IPS-NIHi7 (cell line): ENCODE measurements around the gene ICAM3.
"Not testable (repeated sequence)": the region's sequence is repeated elsewhere in the genome, so short reads cannot be mapped to it uniquely, and the experiment has no call there.

Source experiments
- DNase-seq: peaks from one replicate; pipeline ENCODE4 v3.0.0; 2012; ENCODE audit warnings: mixed read lengths; ENCODE audit errors: extremely low spot score

Gene ICAM3, protein sequence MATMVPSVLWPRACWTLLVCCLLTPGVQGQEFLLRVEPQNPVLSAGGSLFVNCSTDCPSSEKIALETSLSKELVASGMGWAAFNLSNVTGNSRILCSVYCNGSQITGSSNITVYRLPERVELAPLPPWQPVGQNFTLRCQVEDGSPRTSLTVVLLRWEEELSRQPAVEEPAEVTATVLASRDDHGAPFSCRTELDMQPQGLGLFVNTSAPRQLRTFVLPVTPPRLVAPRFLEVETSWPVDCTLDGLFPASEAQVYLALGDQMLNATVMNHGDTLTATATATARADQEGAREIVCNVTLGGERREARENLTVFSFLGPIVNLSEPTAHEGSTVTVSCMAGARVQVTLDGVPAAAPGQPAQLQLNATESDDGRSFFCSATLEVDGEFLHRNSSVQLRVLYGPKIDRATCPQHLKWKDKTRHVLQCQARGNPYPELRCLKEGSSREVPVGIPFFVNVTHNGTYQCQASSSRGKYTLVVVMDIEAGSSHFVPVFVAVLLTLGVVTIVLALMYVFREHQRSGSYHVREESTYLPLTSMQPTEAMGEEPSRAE

DNA sequence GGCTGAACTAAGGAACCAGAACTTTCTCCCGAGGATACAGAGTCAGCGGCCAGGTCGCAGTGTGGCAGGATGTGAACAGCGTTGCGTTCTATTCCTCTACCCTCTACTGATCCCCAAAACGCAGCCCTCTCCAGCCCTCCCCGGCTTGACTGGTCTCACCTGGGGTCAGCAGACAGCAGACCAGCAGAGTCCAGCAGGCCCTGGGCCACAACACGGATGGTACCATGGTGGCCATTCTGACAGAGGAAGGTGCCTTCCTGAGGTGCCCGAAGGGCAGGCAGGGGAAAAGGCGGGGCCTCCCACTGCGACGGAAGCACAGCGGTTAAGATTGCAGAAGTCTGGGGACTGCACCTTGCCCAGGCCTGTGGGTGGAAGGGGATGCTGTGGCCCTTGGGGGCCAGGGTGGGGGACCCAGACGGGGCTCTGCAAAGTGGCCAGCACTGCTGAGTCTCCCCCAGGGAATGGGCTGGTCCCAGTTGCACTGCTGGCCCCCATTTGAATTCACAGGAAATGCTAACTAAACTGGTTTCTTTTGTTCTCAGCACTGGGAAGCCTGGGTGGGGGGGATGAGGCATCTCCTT, at the start of gene ICAM3:
TSS of gene ICAM3 (minus strand) at position 245 of the 581 bp plus-strand sequence. CDS start at position 235, 10 bp downstream.
- DNase-seq = no peak

DNA sequence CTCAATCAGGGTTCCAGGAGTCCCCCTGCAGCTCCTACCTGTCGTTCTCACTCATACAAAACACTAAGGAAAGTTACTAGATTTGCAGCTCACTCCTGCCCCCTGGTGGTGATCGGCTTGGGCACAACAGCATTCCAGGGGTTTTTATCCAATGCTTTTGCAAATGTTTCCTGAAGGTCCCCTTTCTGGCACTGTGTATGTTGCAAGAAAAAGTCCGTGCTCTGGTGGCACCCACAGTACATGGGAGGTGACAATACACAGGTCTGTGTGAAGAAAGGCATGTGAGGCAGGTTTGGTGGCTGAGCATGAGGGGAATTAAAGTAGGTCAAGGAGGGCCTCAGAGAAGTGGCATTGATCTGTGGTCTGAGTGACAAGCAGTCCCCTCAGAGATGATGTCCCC, 49.5 kb upstream of the ICAM3 start:
- DNase-seq = peak; percentile 71

DNA sequence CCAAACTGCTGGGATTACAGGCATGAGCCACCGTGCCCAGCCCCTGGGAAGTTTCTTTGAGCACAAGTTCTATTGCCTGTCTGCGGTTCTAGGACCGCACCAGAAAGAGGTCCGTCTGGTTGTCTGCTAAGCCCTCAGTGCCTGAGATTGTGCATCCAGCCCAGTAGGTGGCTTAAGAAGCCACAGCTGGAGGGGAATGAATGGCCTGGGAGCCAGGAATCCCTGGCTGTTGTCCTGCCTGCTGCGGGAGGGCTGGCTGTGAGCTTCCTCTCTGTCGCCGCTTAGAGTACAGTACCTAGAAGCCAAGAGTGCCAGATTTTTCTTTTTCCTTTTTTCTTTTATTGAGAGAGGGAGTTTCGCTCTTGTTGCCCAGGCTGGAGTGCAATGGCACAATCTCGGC, 45.2 kb upstream of the ICAM3 start:
- DNase-seq = no peak

DNA sequence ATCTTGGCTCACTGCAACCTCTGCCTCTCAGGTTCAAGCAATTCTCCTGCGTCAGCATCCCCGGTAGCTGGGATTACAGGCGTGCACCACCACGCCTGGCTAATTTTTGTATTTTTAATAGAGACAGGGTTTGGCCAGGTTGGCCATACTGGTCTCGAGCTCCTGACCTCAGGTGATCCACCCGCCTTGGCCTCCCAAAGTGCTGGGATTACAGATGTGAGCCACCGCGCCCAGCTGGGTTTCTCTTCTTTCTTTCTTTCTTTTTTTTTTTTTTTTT, 43.7 kb upstream of the ICAM3 start:
- not testable (repeated sequence) for DNase-seq

DNA sequence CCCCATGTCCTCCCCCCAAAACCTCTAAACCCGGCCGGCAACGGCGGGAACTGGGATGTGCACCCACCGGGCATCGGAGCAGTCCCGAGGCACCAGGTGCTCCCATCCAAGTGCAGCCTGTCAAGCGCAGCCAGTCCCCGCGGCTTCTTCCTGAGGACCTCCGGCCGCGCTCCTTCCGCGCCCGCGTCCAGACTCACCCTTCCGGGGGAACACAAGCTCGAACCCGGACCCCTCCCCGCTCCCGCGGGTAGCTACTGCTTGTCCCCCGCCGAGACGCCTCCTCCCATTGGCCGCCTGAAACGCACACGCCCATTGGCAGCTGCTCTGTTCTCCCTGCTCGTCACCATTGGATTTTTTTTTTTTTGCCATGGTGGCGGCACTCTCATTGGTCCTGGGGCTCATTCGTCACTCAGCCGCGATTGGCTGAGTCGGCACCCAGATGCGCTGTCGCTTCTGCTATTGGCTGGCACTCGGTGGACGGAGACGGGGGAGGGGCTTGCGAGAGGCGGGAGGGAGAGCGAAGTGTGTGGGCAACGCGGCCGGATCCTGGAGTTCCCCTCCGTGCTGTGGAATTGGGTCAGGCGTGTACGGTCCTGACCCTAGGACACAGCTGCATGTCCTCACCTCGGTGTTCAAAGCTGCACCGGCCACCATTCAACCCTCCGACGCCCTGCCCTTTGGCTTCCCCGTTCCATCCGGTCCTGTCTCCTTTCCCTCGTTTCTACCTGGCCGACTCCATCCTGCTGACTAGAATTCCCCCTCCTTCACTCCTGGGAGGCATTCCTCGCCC, 41.1 kb upstream of the ICAM3 start, which contains the start of gene TYK2:
TSS of gene TYK2 (minus strand) at position 260 of the 790 bp plus-strand sequence. CDS start 2,166 bp downstream, outside the sequence.
- peak; percentile 100 for DNase-seq

DNA sequence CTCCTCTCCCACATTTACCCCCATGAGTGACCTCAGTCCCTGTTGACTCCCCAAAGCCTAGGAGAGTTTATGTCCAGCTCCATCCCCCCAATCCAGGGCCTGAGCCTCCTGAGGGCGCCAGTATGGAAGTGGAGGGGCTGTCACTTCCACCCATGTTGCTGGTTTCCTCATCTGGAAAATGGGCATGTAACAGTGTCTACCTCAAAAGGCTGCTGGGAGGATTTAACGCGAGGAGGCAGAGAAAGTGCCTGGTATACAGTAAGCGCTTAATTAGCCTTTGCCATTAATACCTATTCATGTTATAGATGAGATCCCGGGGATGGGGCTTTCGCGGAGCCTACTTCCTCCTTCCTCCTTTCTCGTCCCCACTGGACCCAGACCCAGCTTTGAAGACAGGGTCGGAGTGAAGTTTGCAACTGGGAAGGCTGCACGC, 40.5 kb upstream of the ICAM3 start:
- no peak for DNase-seq

DNA sequence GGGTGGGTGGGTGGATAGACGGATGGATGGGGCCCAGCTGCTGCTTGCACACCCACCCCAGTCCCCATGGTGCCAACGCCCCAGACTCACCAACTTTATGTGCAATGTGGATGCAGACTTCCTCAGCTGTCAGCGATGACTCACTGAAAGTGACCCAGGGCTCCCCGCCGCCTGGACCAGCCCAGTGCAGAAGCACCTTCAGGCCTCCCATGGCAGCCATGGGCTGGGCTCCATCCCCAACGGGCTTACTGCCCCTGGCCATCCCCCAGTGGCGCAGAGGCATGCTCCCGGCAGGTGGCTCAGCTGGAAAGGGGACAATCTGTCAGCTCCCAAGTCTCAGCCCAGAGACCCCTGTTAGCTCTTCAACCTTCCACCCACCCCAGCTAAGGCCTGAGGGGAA, 38.7 kb upstream of the ICAM3 start:
- no peak for DNase-seq

DNA sequence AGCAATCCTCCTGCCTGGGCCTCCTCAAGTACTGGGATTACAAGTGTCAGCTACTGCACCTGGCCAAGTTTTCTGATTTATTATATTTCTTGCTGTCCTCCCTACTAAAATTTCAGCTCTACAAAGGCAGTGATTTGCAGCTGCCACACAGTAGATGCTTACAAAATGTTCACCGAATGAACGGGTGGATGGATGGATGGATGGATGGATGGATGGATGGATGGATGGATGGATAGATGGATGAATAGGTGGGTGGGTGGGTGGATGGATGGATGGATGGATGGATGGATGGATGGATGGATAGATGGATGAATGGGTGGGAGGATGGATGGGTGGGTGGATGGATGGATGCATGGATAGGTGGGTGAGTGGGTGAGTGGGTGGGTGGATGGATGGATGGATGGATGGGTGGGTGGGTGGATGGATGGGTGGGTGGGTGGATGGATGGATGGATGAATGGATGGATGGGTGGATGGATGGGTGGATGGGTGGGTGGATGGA, 37.8 kb upstream of the ICAM3 start:
- DNase-seq = not testable (repeated sequence)

DNA sequence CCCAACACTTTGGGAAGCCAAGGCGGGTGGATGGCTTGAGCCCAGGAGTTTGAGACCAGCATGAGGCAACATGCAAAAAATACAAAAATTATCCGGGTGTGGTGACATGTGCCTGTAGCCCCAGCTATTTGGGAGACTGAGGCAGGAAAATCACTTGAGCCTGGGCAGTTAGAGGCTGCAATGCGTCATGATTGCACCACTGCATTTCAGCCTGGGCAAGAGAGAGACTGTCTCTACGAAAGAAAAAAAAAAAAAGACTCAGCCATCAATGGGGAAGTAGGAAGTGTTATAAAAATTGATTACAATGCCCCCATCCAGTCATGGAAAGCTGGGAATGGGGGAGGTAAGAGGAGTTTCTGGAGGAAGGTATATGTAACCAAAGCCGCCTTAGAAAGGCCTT, 35.5 kb upstream of the ICAM3 start:
- DNase-seq = no peak

DNA sequence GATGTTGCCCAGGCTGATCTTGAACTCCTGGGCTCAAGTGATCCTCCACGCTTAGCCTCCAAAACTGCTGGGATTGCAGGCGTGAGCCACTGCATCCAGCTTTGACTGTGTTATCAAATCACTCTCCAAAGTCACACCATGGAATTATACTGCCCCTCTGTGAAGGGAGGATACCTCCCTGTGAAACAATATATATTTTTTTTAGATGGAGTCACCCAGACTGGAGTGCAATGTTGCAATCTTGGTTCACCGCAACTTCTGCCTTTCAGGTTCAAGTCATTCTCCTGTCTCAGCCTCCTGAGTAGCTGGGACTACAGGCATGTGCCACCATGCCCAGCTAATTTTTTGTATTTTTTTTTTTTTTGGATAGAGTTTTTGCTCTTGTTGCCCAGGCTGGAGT, 33.3 kb upstream of the ICAM3 start:
- DNase-seq = no peak

DNA sequence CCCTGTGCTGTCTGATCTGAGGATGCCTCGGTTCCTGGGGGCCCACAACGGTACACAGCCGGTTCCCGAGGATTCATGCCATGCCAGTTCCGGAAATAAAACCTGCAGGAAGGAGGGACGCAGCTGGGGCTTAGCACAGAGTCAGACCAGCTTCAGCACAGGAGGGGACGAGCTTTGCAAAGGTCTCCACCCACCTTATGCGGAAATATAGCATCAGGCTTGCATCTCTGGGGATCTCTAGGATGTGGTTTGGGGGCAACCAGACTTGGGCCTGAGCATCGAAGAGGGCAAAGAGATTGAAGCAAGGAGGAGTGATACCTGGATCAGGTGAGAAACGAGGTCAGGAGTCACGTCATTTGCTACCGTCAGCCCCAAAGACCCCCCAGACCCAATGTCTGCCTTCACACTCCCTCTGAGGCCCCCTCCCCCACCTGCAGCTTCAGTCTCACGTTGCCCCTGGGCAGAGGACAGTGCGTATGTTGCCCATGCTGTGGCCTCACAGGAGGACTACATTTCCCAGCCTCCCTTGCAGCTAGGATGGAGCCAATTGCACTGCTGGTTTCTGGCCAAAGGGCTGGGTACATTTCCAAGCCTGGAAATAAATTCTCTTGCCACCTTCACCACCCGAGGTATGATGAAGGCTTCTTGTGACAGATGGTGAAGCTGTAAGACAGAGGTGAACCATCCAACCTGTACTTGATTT, 28.8 kb upstream of the ICAM3 start:
- no peak for DNase-seq

DNA sequence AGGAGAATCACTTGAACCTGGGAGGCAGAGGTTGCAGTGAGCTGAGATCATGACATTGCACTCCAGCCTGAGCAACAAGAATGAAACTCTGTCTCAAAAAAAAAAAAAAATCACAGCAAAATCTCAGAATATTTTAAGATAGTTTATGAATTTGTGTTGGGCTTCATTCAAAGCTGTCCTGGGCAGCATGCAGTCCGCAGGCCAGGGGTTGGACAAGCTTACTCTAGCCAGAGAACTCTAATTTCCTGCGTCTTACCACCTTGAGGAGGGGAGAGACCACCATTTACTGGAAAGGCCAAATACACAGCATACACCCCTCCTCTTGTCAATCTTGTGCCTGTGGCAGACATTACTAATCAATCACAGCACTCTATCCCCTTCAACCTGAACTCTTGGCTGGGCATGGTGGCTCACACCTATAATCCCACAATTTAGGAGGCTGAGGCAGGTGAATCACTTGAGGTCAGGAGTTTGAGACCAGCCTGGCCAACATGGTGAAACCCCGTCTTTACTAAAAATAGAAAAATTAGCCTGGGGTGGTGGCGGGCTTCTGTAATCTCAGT, 27.6 kb upstream of the ICAM3 start:
- DNase-seq = not testable (repeated sequence)

DNA sequence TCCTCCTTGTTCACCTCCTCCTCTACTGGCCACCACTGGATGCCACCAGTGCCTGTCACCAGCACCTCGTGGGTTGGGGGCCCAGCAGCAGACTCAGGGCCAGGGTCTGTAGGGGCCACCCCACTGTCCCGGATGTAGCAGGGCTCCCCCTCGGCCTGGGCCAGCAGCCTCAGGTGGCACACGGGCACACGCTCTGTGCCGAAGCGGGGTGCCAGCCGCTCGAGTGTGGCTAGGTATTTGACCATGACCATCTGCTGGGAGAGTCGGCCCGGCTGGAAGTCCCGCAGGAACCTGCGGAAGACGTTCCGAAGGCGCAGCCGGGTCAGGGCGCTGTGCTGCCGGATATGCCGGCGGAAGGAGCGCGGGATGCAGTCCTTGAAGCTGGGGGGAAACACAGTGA, 26.1 kb upstream of the ICAM3 start:
- DNase-seq = no peak

DNA sequence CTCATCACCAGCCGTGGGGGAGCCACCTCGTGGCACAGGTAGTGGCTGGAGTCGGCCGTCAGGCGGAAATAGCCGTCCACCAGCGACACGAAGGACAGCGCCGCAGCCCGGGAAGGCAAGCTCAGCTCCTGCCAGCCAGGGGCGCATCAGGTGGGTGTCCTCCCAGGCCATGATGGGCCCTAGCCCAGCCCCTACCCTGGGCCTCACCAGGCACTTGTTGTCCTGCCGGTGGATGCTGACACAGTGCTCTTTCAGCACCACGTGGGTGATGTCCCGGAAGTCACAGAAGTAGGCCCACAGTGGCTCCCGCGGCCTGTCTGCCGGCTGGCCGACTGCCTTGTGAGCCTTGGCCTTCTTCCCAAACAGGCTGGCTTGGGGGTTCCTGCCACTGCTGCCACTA, 25.2 kb upstream of the ICAM3 start:
- no peak for DNase-seq

DNA sequence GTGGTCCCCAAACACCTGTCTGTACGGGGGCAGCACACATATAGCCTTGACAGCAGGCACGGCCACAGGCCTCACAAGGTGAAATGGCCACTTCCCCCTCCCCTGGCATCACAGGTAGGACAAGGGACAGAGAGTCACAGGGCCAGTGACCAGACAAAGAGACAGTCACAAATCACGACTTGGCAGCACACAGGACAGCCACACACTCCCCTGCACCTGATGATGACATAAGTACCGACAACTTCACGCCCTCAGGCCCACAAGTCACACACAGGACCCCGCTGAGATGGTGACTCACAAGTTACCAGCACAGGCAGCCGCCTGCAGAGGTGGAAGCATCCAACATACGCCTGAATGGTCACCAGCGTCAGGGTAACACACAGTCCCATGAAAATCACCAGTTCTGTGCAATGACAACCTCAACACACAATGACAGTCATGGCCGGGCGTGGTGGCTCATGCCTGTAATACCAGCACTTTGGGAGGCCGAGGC, 24.4 kb upstream of the ICAM3 start:
- no peak for DNase-seq

DNA sequence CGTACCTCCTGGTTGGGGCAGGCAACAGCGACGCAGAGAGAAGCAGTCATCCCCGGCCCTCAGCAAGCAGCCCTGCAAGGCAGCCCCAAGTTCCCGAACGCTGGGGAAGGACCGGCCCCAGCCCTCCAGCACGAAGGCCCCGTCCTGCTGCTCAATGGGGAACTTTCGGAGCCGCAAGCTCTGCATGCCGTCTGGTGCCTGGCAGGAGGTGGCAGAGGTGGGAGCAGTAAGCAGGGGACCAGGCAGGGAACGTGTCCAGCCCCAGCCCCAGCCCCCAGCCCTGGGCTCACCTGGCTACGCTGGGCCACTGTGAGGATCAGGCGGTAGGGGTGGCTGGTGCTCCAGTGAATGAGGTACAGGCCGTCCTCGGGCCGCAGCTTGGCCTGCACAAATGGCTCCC, 22.8 kb upstream of the ICAM3 start:
- DNase-seq = no peak

DNA sequence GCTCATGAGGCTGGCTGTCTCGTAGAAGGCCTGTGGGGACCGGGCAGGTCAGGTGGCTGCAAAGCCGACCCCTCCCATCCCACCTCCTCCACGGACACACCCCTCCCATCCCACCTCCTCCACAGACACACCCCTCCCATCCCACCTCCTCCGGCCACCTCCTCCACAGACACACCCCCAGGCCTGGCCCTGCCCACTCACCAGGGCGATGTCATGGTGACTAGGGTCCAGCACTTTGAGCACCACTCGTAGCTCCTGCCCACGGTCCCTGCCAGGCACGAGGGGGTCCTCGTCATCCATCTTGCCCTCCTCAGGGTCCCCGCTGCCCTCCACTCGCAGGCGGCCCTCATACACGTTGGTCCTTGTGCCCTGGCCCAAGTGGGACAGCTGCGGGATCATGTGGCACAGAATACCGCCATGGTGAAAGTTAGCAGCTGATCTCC, 22.2 kb upstream of the ICAM3 start:
- DNase-seq = no peak

DNA sequence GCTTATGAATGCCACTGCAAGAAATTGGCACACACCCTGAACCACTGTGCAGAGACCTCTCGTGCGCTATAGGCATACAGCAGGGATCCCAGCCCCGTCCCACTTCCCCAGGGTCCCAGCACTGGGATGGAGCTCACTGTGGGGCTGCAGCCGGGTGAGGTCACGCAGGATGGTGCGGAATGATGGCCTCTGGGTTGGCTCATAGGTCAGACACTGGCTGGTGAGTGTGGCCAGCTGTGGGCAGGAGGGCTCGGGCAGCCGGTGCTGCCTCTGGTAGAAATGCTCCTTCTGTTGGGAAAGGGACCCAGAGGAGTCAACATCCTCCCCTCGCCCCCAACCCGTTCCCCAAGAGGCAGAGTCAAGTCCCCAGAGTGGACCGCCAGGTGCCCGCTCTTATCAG, 17.0 kb upstream of the ICAM3 start:
- DNase-seq = no peak

DNA sequence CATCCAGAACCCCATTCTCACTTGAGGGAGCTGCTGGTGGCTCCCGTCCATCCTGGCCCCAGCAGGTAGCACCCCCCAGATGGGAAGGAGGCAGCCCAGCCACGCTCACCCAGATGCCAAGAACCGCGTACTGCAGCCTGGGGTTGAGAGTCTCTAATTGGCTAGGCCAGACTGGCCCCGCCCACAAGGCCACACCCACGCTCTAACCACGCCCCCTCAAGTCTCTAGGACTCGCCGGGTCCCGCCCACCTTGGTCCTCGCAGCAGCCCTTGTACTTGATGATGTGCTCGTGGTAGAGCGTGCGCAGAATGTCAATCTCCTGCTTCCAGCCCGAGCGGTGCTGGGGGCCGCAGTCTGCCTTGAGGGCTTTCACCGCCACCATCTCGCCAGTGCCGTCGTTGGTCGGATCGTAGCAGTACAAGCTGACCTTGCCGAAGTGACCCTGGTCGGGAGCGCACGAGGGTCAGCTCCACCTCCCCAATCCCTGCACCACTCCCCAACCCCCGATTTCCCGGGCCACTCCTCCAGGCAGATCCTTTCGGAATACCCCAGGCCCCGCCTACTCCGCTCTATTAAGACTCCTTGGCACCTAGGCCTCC, 14.5 kb upstream of the ICAM3 start:
- DNase-seq = peak; percentile 95
